ENCODE results near the gene C1orf167. TPM values are rescaled to one million over a fixed set of nuclear protein-coding genes. Genes with fewer than 3 reads are reported as not detected.

Gene C1orf167
- total and polyA plus RNA-seq, 2 of the 13 experiments (the other 11 are each of a cell fraction or from before 2014, with no cell fraction given) = not detected

DNA sequence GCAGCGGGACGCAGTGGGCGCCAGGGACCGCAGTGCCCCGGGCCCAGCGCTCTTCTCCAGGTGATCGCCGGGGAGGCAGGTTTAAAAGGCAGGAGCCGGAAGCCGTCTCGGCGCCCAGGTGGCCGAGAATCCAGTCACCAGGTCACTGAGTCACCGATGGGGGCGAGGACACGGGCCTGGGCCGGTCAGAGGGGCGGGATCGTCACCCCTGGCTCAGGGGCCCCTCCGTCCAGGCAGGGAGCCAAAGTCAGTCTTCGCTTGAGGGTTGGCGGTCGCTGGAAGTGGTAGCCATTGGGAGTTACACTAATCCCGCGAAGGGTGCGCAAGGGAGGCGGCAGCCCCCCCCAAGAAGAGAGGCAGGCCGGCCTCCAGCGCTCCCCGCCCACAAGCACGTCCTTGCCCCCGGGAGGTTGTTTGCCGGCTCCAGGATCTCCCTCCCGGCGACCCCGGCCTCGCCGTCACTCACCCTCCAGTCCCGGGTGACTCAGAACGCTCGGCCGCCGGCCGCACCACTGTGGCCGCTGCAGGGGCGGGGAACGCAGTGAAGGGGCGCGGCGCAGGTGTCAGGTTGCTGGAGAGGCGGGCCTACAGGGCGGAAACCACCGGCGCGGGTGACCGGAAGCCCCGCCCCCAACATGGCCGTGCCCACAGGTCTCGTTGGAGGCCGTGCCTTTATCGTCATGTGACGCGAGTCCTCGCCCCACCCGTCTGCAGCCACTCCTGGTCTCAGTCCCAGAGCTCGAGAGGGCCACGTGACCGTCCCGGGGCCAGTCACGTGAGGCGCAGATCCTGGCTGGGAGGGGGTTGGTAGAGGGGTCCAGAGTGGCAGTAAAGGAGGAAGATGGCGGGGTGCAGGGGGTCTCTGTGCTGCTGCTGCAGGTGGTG, 43.7 kb downstream of the C1orf167 start, which contains the start of the genes CLCN6 and MTHFR (continued):
- peak; percentile 66; the same call in 1 of the 2 replicates for TF ChIP-seq BORCS8-MEF2B (CRISPR knock-in tag; IDR thresholded peaks at IDR 0.05)
- TF ChIP-seq U2AF1 (optimal IDR thresholded peaks at IDR 0.05; ENCODE audit: low read depth, low read length) = peak; percentile 62
- TF ChIP-seq ZIK1 (CRISPR knock-in tag; IDR thresholded peaks at IDR 0.05; ENCODE audit: borderline replicate concordance, low read depth) = no peak
- no peak; the same call in 1 of the 2 replicates for TF ChIP-seq MYPOP (CRISPR knock-in tag; IDR thresholded peaks at IDR 0.05)
- peak; percentile 42; the same call in 1 of the 2 replicates for TF ChIP-seq TGIF2 (CRISPR knock-in tag; IDR thresholded peaks at IDR 0.05)
- TF ChIP-seq GLMP (CRISPR knock-in tag; IDR thresholded peaks at IDR 0.05; ENCODE audit: borderline replicate concordance) = no peak
- TF ChIP-seq KDM3A (CRISPR knock-in tag; IDR thresholded peaks at IDR 0.05; ENCODE audit: low read depth) = peak; percentile 18; the same call in 1 of the 2 replicates
- no peak for TF ChIP-seq TBP (CRISPR knock-in tag; IDR thresholded peaks at IDR 0.05)
- peak; percentile 84; the same call in 1 of the 2 replicates for TF ChIP-seq ZNF670 (CRISPR knock-in tag; IDR thresholded peaks at IDR 0.05; ENCODE audit: borderline replicate concordance)
- TF ChIP-seq, protein P1, sequence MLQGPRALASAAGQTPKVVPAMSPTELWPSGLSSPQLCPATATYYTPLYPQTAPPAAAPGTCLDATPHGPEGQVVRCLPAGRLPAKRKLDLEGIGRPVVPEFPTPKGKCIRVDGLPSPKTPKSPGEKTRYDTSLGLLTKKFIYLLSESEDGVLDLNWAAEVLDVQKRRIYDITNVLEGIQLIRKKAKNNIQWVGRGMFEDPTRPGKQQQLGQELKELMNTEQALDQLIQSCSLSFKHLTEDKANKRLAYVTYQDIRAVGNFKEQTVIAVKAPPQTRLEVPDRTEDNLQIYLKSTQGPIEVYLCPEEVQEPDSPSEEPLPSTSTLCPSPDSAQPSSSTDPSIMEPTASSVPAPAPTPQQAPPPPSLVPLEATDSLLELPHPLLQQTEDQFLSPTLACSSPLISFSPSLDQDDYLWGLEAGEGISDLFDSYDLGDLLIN (CRISPR knock-in tag; IDR thresholded peaks at IDR 0.05; ENCODE audit: borderline replicate concordance) = no peak
- TF ChIP-seq PREB (CRISPR knock-in tag; IDR thresholded peaks at IDR 0.05) = 0 out of 2 replicates have a peak, but pooled peaks have one; percentile 58
- peak; percentile 14; the same call in 1 of the 2 replicates for TF ChIP-seq ZNF569 (CRISPR knock-in tag; IDR thresholded peaks at IDR 0.05; ENCODE audit: borderline replicate concordance)
- peak; percentile 72; the same call in 1 of the 3 replicates for TF ChIP-seq MXI1 (IDR thresholded peaks at IDR 0.05; ENCODE audit: borderline replicate concordance, low read depth, low read length)
- TF ChIP-seq ZNF530 (CRISPR knock-in tag; IDR thresholded peaks at IDR 0.05; ENCODE audit: low read depth) = no peak

Measured in HepG2 (cell line).